Measurements from ENCODE around the gene CSNK1G2.

CSNK1G2 gene

GRCh38 chr19:1989513-1990229 is 48.7 kb downstream of the CSNK1G2 start:
- CTCF ChIA-PET: no interaction called here
- no peak for TF ChIP-seq CTCF (IDR thresholded peaks at IDR 0.05; ENCODE audit: control extremely low read depth, extremely low read depth, low read depth, missing control alignments)
- POLR2A ChIA-PET: interaction anchor here (0.5 kb wide), 1 partner anchor 98 kb away, joined by 7 read pairs; no protein-coding TSS in a partner anchor
- no peak for DNase-seq (ENCODE audit: extremely low spot score)

- TF ChIP-seq CTCF (IDR thresholded peaks at IDR 0.05; ENCODE audit: control extremely low read depth, extremely low read depth, low read depth, missing control alignments): no peak
- ChIA-PET POLR2A (interaction anchor here (0.8 kb wide), 1 partner anchor 20 kb away, joined by 3 read pairs; no protein-coding TSS in a partner anchor), CTCF (no interaction called here)
These were observed 49.5 kb downstream of the CSNK1G2 start for GRCh38 chr19:1990230-1991017.

GRCh38 chr19:1991018-1991913 is 50.3 kb downstream of the CSNK1G2 start:
- no peak for DNase-seq (ENCODE audit: extremely low spot score)
- ChIA-PET POLR2A (interaction anchor here (0.8 kb wide), 1 partner anchor 21 kb away, joined by 3 read pairs; no protein-coding TSS in a partner anchor), CTCF (no interaction called here)
- TF ChIP-seq CTCF (IDR thresholded peaks at IDR 0.05; ENCODE audit: control extremely low read depth, extremely low read depth, low read depth, missing control alignments): no peak

More at GRCh38 chr19:1990230-1991017, 49.5 kb downstream of the CSNK1G2 start:
- no peak for DNase-seq (ENCODE audit: extremely low spot score)

- CTCF ChIA-PET: interaction anchor here (0.8 kb wide), 1 partner anchor 27 kb away, joined by 3 read pairs; no protein-coding TSS in a partner anchor
- POLR2A ChIA-PET: no interaction called here
- no peak for DNase-seq (ENCODE audit: extremely low spot score)
These were observed 51.8 kb downstream of the CSNK1G2 start for GRCh38 chr19:1992759-1993260.

GRCh38 chr19:1997353-1998233 is 56.6 kb downstream of the CSNK1G2 start:
- TF ChIP-seq CTCF (IDR thresholded peaks at IDR 0.05; ENCODE audit: control extremely low read depth, extremely low read depth, low read depth, missing control alignments): no peak
- no peak for DNase-seq (ENCODE audit: extremely low spot score)
- ChIA-PET POLR2A (no interaction called here), CTCF (no interaction called here)

More at GRCh38 chr19:1992759-1993260, 51.8 kb downstream of the CSNK1G2 start:
- no peak for TF ChIP-seq CTCF (IDR thresholded peaks at IDR 0.05; ENCODE audit: control extremely low read depth, extremely low read depth, low read depth, missing control alignments)

All from GM10248 (cell line).